Measurements from ENCODE around the gene WBP1L.

WBP1L gene

GRCh38 chr10:102759497-102760210, 15.9 kb downstream of the WBP1L start:
- no peak for DNase-seq

GRCh38 chr10:102761981-102762380, 18.2 kb downstream of the WBP1L start:
- no peak for DNase-seq

- no peak for DNase-seq
Measured at GRCh38 chr10:102762401-102763015, 18.8 kb downstream of the WBP1L start.

GRCh38 chr10:102763037-102763607, 19.4 kb downstream of the WBP1L start:
- no peak for DNase-seq

GRCh38 chr10:102764470-102765161, 20.9 kb downstream of the WBP1L start:
- no peak for DNase-seq

- DNase-seq = no peak
Measured at GRCh38 chr10:102765336-102765735, 21.6 kb downstream of the WBP1L start.

- DNase-seq = no peak
Measured at GRCh38 chr10:102767428-102768160, 23.8 kb downstream of the WBP1L start.

GRCh38 chr10:102769375-102770107, 25.8 kb downstream of the WBP1L start:
- DNase-seq = no peak

GRCh38 chr10:102770108-102770482, 26.3 kb downstream of the WBP1L start:
- DNase-seq = no peak

GRCh38 chr10:102770792-102771191, 27.0 kb downstream of the WBP1L start:
- no peak for DNase-seq

- peak in 1 of 2 donors; percentile 72 for DNase-seq
Measured at GRCh38 chr10:102773320-102773719, 29.6 kb downstream of the WBP1L start.

GRCh38 chr10:102773986-102774385, 30.2 kb downstream of the WBP1L start:
- peak; percentile 55 to 62 for DNase-seq

GRCh38 chr10:102775201-102775934, 31.6 kb downstream of the WBP1L start:
- no peak for DNase-seq

- DNase-seq = peak; percentile 62 to 83
Measured at GRCh38 chr10:102775935-102776669, 32.4 kb downstream of the WBP1L start.

- DNase-seq = peak in 1 of 2 donors; percentile 32
Measured at GRCh38 chr10:102776779-102777456, 33.2 kb downstream of the WBP1L start.

GRCh38 chr10:102777711-102778453, 34.1 kb downstream of the WBP1L start:
- no peak for DNase-seq

- no peak for DNase-seq
Measured at GRCh38 chr10:102778781-102779180, 35.0 kb downstream of the WBP1L start.

GRCh38 chr10:102779680-102780526, 36.2 kb downstream of the WBP1L start:
- DNase-seq = no peak

- no peak for DNase-seq
Measured at GRCh38 chr10:102780527-102780808, 36.7 kb downstream of the WBP1L start.
